GM18907 (cell line): ENCODE measurements around the gene P2RY12.

ENCODE experiments used
- ATAC-seq: cut with Tn5 transposase; IDR thresholded peaks from one replicate; pipeline ENCODE4 v1.9.1; 2021; ENCODE audit warnings: mild to moderate bottlenecking, moderate library complexity; ENCODE audit not compliant: unreplicated experiment

P2RY12 gene

GRCh38 chr3:151307583-151308488 lies 76.7 kb downstream of the P2RY12 start:
- ATAC-seq, result no peak

- no peak for ATAC-seq
Observed at GRCh38 chr3:151307131-151307530, 77.4 kb downstream of the P2RY12 start.

- no peak for ATAC-seq
Observed at GRCh38 chr3:151306168-151306810, 78.3 kb downstream of the P2RY12 start.

GRCh38 chr3:151305775-151306151 lies 78.8 kb downstream of the P2RY12 start:
- no peak for ATAC-seq

GRCh38 chr3:151305060-151305774 lies 79.3 kb downstream of the P2RY12 start:
- no peak for ATAC-seq

GRCh38 chr3:151303751-151304150 lies 80.8 kb downstream of the P2RY12 start:
- no peak for ATAC-seq

GRCh38 chr3:151301787-151302186 lies 82.8 kb downstream of the P2RY12 start:
- ATAC-seq, result no peak

GRCh38 chr3:151300539-151300938 lies 84.0 kb downstream of the P2RY12 start:
- ATAC-seq, result no peak

- ATAC-seq, result no peak
Observed at GRCh38 chr3:151299006-151299405, 85.5 kb downstream of the P2RY12 start.

- ATAC-seq, result no peak
Observed at GRCh38 chr3:151297429-151297828, 87.1 kb downstream of the P2RY12 start.

- ATAC-seq, result no peak
Observed at GRCh38 chr3:151296226-151296625, 88.3 kb downstream of the P2RY12 start.

- ATAC-seq, result no peak
Observed at GRCh38 chr3:151293127-151293526, 91.4 kb downstream of the P2RY12 start.

GRCh38 chr3:151290673-151291072 lies 93.9 kb downstream of the P2RY12 start:
- no peak for ATAC-seq

GRCh38 chr3:151289445-151289844 lies 95.1 kb downstream of the P2RY12 start:
- no peak for ATAC-seq
